Astrocyte (in vitro differentiated cells and primary cell): ENCODE data around the gene RHO.

Experiments used
- CTCF ChIP-seq: IDR thresholded peaks from 2 replicates; pipeline ENCODE4 v1.5.1; 2011; ENCODE audit warnings: low read depth, mild to moderate bottlenecking, inconsistent platforms, low read length, moderate library complexity; ENCODE audit not compliant: insufficient read depth
- EZH2 ChIP-seq: IDR thresholded peaks from 2 replicates; pipeline ENCODE4 v1.6.1; 2012; ENCODE audit warnings: mild to moderate bottlenecking, low read length, inconsistent platforms; ENCODE audit not compliant: insufficient read depth

- TF ChIP-seq CTCF, result no peak
- no peak for TF ChIP-seq EZH2
Measured at GRCh38 chr3:129502641-129503408, 25.6 kb upstream of the RHO start.
